ENCODE data around the gene MAML3. TPM values are rescaled to one million over a fixed set of nuclear protein-coding genes. Genes with fewer than 3 reads are reported as not detected.

MAML3 gene
- total RNA-seq, 1 experiment from 2014 or later = 0.89 TPM

- DNase-seq (ENCODE audit: unreplicated experiment) = no peak
- H3K4me1 Mint-ChIP-seq (ENCODE audit: insufficient read depth, unreplicated experiment) = no peaks in the 10 kb centered on the region
- ChIA-PET POLR2A (no interaction called here), CTCF (no interaction called here)
- no peak overlapping the region for H3K27ac Mint-ChIP-seq (ENCODE audit: low read depth, unreplicated experiment)
- H3K4me3 Mint-ChIP-seq (ENCODE audit: unreplicated experiment) = no peak overlapping the region
- intact Hi-C loops (cut with micrococcal nuclease) = no loop called here
- H3K36me3 Mint-ChIP-seq (ENCODE audit: insufficient read depth, unreplicated experiment) = peaks cover 3% of the 10 kb centered on the region
- BruUV-seq (replicated peaks) = no TSS peak
- H3K9me3 Mint-ChIP-seq (ENCODE audit: unreplicated experiment) = no peaks in the 10 kb centered on the region
- TF ChIP-seq CTCF (IDR thresholded peaks at IDR 0.05; ENCODE audit: unreplicated experiment) = no peak
- no peaks in the 10 kb centered on the region for H3K27me3 Mint-ChIP-seq (ENCODE audit: insufficient read depth, unreplicated experiment)
Observed at GRCh38 chr4:139840773-139841172, 313.2 kb downstream of the MAML3 start.

GRCh38 chr4:139839403-139840031 is 314.5 kb downstream of the MAML3 start:
- no peak for TF ChIP-seq CTCF (IDR thresholded peaks at IDR 0.05; ENCODE audit: unreplicated experiment)
- no TSS peak for BruUV-seq (replicated peaks)
- no peak overlapping the region for H3K27ac Mint-ChIP-seq (ENCODE audit: low read depth, unreplicated experiment)
- H3K4me3 Mint-ChIP-seq (ENCODE audit: unreplicated experiment) = no peak overlapping the region
- H3K27me3 Mint-ChIP-seq (ENCODE audit: insufficient read depth, unreplicated experiment) = no peaks in the 10 kb centered on the region
- H3K9me3 Mint-ChIP-seq (ENCODE audit: unreplicated experiment) = no peaks in the 10 kb centered on the region
- H3K36me3 Mint-ChIP-seq (ENCODE audit: insufficient read depth, unreplicated experiment) = peaks cover 6% of the 10 kb centered on the region
- DNase-seq (ENCODE audit: unreplicated experiment) = no peak
- POLR2A ChIA-PET = interaction anchor here (0.5 to 1.5 kb wide), 2 partner anchors 48 to 54 kb away, joined by 3 read pairs; no protein-coding TSS in a partner anchor
- H3K4me1 Mint-ChIP-seq (ENCODE audit: insufficient read depth, unreplicated experiment) = no peaks in the 10 kb centered on the region
- intact Hi-C loops (cut with micrococcal nuclease) = no loop called here
- CTCF ChIA-PET = no interaction called here

GRCh38 chr4:139838811-139839210 is 315.2 kb downstream of the MAML3 start:
- BruUV-seq (replicated peaks) = no TSS peak
- ChIA-PET POLR2A (interaction anchor here (0.5 to 1.5 kb wide), 3 partner anchors 49 to 54 kb away, joined by 3 read pairs; no protein-coding TSS in a partner anchor), CTCF (no interaction called here)
- H3K4me3 Mint-ChIP-seq (ENCODE audit: unreplicated experiment) = no peak overlapping the region
- peaks cover 6% of the 10 kb centered on the region for H3K36me3 Mint-ChIP-seq (ENCODE audit: insufficient read depth, unreplicated experiment)
- H3K27ac Mint-ChIP-seq (ENCODE audit: low read depth, unreplicated experiment) = no peak overlapping the region
- no peaks in the 10 kb centered on the region for H3K9me3 Mint-ChIP-seq (ENCODE audit: unreplicated experiment)
- DNase-seq (ENCODE audit: unreplicated experiment) = no peak
- no peaks in the 10 kb centered on the region for H3K4me1 Mint-ChIP-seq (ENCODE audit: insufficient read depth, unreplicated experiment)
- no peak for TF ChIP-seq CTCF (IDR thresholded peaks at IDR 0.05; ENCODE audit: unreplicated experiment)
- intact Hi-C loops (cut with micrococcal nuclease) = no loop called here
- no peaks in the 10 kb centered on the region for H3K27me3 Mint-ChIP-seq (ENCODE audit: insufficient read depth, unreplicated experiment)

GRCh38 chr4:139834981-139835391 is 319.0 kb downstream of the MAML3 start:
- H3K27ac Mint-ChIP-seq (ENCODE audit: low read depth, unreplicated experiment) = no peak overlapping the region
- no peak overlapping the region for H3K4me3 Mint-ChIP-seq (ENCODE audit: unreplicated experiment)
- CTCF ChIA-PET = no interaction called here
- no peaks in the 10 kb centered on the region for H3K4me1 Mint-ChIP-seq (ENCODE audit: insufficient read depth, unreplicated experiment)
- POLR2A ChIA-PET = no interaction called here
- H3K36me3 Mint-ChIP-seq (ENCODE audit: insufficient read depth, unreplicated experiment) = peaks cover 6% of the 10 kb centered on the region
- no TSS peak for BruUV-seq (replicated peaks)
- no peaks in the 10 kb centered on the region for H3K27me3 Mint-ChIP-seq (ENCODE audit: insufficient read depth, unreplicated experiment)
- no peaks in the 10 kb centered on the region for H3K9me3 Mint-ChIP-seq (ENCODE audit: unreplicated experiment)
- intact Hi-C loops (cut with micrococcal nuclease) = no loop called here
- DNase-seq (ENCODE audit: unreplicated experiment) = no peak
- no peak for TF ChIP-seq CTCF (IDR thresholded peaks at IDR 0.05; ENCODE audit: unreplicated experiment)
